ENCODE data around the gene PPP3CA.

GRCh38 chr4:101178731-101179130, 168.6 kb downstream of the PPP3CA start:
- no peak for TF ChIP-seq EZH2 (IDR thresholded peaks at IDR 0.05)
- TF ChIP-seq CTCF (IDR thresholded peaks at IDR 0.05), result no peak
- no peak for TF ChIP-seq EZH2phosphoT487 (IDR thresholded peaks at IDR 0.05)

Data from neural progenitor cell (in vitro differentiated cells).